DLD1 (cell line): ENCODE results near the gene SRGAP1.
"Not testable (repeated sequence)": the region's sequence is repeated elsewhere in the genome, so short reads cannot be mapped to it uniquely, and the experiment has no call there.

Source experiments
- in situ Hi-C: cut with HindIII; loops from 2 replicates; pipeline ENCODE4 v1.10.0; 2017; ENCODE audit warnings: low sequenced_read_pairs

SRGAP1 gene

DNA sequence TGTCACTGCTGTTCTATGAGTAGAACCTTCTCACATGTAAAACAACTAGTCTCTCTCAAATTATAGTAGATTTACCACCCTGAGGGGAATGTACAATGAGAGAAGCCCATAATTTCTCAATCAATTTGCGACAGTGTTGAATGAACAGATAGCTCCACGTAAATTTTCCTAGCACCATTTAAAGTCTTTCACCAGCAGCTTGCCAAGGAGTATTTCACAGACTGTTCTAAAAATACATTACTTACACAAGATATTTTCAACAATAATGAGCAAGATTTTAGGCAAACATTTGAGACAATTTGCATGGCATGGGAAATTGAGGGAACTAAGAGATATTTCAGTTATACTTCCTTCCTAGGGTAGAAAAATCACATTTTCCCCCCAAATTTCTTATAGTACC is 226.0 kb downstream of the SRGAP1 start:
- in situ Hi-C loops = no loop called here

DNA sequence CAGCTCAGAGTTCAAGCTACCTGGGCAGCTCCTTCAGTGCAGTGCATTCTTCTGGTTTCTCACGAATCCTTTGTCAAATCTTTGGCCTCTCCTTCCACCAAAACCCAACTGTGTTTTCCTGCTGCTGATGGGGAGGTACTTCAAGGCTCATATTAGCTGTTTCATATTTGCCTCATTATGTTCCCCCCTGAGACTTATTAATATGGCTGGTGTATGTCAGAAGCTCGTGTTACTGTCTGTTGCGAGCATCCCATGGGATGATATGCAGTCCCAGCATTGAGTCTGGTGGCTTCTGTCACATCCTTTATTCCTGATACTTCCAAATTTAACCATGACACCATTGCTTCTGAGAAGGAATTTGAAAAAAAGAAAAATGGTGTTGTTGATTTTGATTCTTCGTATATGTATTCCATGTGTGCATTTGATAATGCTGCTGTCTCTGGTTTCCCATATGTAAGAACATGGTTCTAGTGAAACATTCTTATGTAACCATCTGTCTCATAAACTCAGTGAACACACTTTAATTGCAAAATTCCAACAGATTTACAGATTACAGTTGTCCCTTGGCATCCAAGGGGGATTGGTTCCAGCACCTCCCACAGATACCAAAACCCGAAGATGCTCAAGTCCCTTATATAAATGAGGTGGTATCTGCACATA is 228.5 kb downstream of the SRGAP1 start:
- in situ Hi-C loops = no loop called here

DNA sequence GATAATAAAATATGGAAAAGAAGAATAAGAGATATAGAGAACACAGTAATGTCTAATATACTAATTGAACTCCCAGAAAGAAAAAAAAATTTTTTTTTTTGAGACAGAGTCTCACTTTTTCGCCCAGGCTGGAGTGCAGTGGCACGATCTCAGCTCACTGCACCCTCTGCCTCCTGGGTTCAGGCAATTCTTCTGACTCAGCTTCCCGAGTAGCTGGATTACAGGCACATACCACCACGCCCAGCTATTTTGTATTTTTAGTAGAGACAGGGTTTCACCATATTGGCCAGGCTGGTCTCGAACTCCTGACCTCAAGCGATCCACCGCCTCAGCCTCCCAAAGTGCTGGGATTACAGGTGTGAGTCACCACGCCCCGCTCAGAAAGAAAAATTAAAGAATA is 232.1 kb downstream of the SRGAP1 start:
- in situ Hi-C loops = not testable (repeated sequence)

DNA sequence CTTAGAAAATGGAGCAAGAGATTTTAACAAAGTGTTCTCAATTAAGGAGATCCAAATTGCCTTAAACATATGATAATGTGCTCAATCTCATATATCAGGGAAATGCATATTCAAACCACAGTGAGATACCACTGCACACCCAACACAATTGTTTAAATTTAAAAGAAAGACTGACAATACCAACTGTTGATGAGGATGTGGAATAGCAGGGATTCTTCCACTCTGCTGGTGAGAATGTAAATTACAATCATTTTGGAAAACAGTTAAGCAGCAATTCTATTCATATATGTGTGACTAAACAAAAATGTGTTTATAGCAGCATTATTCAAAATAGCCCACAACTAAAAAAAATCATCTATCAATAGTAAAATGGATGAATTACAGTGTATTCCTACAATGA is 233.4 kb downstream of the SRGAP1 start:
- in situ Hi-C loops = no loop called here

DNA sequence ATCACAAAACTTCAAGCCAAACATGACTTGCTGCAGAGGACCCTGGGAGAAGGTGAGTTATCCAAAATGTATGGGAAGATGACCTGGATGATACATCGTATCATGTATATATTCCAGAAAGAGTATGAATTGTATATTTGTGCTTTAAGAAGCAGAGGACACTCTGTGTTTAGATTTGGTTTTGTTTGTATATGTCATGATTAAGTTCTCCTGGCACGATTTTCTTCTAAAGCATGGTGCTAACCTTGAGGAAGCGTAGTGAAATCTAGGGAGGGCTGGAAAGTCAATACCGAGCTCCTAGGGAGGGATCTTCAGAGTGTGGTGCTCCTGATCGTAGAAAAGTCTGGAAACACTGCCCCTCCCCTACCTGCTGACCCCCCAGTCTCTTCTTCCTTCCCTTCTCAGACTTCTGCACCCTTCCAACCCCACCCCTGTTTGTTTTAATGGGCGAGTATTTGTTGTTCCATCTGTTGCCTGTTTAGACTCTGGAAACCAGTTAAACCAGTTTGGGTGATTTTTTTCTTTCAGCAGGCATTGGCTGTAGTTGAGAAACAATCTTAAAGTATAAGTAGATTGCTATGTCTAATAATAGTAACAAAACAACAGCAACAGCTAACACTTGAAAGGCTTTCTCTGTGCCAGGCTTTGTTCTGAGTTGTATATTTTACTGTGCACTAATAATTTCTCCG is 236.0 kb downstream of the SRGAP1 start:
- in situ Hi-C loops = no loop called here

GRCh38 chr12:64081008-64081404 is 236.5 kb downstream of the SRGAP1 start:
- in situ Hi-C loops = no loop called here

DNA sequence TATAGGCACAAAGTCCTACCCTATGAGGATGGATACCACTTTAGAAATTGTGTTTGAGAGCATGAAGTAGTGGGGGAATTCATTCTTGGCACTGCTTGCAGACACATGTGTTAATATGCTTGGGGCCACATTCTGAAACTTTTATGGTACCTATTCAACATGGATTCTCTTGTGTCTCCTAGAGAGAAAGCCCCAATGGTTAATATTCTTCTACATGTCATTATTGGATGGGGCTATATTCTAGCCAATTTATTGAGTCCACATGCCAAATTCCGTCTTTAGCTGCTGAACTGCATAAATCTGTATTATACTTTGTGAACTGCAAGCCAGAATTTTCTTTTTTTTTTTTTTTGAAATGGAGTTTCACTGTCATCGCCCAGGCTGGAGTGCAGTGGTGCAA is 237.6 kb downstream of the SRGAP1 start:
- in situ Hi-C loops = no loop called here

DNA sequence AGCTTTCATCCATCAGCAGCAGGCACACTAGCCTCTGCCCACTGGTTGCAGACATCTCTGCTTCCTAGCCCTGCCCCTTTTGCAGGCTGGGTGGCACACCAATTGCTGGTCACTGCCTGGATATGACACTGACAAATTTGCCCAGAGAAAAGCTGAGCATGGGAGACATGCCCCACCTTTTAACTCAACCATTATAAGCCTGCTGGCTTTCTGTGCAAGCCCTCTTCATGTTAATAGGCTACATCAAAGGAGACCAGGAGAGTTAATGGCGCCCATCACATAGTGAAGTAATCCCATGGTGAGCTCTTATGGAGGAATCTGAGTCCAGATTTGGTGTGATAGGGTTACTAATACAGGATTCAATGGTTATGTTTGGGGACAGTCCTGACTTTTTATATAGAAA is 238.4 kb downstream of the SRGAP1 start:
- in situ Hi-C loops = no loop called here

GRCh38 chr12:64083285-64084210 is 239.0 kb downstream of the SRGAP1 start:
- in situ Hi-C loops = no loop called here

GRCh38 chr12:64085154-64085553 is 240.7 kb downstream of the SRGAP1 start:
- in situ Hi-C loops = no loop called here

DNA sequence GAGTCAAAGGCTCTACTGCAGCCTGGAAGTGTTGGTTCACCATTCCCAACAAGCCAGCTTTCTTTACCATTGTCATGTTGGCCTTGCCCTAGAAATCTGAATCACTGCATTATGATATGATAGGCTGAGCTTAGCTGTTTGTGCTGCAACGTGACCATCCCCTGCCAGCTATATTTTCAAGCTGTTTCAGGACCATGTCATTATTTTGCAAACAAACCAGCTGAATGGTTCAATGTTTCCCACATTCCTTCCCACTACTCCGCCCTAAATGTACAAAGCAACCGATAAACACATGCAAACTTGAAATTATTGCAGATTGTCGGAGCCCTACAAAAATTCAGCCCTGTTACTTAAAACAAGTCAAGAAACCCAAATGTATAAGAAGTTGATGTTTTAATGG is 241.5 kb downstream of the SRGAP1 start:
- in situ Hi-C loops = no loop called here

DNA sequence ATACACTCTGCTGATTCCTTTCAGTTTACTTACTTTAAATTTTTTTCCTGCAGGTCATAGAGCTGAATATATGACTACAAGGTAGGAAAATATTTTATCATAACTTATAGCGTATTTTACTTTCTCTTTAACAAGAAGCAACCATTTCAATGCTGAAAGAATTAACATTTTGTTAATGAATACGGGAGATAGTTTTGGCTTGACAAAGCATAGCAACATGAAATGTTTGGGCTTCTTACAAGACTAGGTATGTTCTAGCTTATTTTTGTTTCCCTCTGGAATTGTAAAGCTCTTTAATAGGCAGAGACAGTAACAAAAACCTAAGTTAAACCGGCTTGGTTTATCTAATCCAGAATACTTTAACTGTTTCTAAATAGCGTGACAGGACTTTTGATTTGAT is 242.4 kb downstream of the SRGAP1 start:
- in situ Hi-C loops = no loop called here

DNA sequence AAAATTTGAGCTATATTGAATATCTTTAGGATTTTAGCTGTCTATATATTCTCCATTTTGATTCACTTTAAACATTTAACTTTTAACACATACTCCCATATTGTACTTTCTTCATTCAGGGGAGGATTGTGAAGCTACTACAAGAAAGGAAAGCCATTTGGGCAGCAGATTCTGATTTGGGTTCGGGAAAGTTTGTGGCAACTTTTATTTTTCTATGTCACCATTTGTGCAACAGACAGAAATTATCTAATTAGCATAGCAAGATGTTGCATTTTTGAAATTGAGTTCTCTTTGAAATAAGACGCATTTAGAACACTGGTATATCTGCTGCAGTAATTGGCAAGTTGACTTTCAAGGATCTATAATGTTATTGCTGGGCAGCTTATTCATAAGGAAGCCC is 243.3 kb downstream of the SRGAP1 start:
- in situ Hi-C loops = no loop called here

- in situ Hi-C loops = no loop called here
Measured at GRCh38 chr12:64088431-64089349, 244.2 kb downstream of the SRGAP1 start.

DNA sequence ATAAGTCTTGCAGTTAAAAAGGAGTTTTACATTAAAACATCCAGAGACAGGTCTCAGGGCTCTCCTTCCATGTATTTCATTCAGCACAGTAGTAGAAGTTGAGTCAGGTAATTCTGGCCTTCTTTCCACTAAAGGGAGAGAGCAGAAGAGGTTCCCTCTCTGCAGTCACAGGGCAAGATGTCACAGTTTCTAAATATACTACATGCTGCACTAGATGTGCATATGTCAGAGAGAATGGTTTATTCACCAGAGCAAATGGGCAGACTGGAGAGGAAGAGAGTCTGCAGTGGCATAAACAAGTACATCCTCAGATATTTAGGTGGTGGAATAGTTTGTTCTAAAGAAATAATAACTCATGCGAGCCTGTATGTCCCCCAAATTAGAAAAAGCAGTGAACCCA is 245.5 kb downstream of the SRGAP1 start:
- in situ Hi-C loops = no loop called here

- in situ Hi-C loops = no loop called here
Measured at GRCh38 chr12:64091186-64091585, 246.7 kb downstream of the SRGAP1 start.

DNA sequence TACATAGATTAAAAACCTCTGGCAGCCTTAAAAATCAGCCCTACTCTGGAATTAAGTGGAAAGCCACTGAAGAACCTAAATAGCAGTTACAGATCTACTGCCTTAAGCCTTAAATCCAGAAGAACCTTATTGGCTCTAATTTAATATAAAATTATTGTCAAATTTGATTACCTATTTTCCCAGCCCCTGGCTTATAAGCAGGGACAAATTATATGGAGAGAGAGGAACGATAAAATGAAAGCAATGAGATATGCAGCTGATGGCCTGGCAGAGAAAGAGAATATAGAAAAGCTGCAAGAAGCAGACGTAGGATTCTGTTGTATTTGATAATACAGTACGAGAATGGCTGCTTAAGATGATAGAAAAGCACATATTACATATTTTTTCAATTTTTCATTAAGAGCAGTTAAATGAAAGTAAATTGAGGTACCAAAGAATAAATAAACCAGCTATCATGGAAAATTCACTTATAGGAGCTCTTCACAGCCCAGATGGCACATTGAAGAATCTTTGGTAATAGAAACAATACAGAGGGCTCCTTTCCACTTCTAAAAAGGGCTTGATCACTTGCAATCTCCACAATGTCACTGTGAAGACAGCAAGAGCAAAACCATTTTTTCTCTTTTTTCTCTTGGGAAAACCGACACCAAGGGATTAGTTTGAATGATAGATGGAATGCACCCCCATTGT is 248.2 kb downstream of the SRGAP1 start:
- in situ Hi-C loops = no loop called here

- in situ Hi-C loops = no loop called here
Measured at GRCh38 chr12:64093689-64094088, 249.2 kb downstream of the SRGAP1 start.

DNA sequence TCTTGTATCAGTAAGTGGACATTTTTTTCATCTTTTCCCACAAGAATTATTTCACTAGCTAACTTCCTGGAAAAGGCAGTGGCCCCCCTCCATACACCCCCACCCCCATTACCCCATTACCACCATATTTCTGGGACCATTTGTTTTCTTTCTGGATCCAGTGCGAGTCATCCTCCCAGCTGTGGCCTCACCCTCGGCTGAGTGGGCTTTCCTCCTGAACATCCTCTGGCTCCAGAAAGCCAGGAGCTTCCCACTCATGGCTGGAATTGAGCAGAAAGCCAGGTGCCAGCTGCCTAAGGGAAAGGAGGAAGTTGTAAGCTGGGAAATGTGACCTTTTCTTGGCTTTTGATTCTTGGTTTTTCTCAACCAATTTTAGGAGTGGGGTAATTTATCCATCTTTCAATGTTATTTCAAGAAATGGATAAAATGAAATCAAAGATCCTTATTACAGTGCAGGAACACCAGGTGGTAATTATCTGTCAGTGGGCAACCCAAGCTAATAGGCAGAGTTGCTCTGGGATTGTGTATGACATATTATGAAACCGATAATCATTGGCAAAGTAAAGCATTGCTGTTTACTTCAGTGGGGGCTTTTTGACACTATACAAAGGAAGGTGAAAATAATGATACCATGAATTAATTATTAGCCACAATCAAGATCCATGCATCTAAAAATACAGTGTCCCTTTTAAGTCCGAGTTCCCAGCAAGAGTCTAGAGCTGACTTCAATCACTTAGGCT is 253.0 kb downstream of the SRGAP1 start:
- in situ Hi-C loops = no loop called here
